IPS-NIHi7 (cell line): ENCODE measurements around the gene FGB.
A peak's percentile ranks its signal among the peaks of the same experiment; 100 is the strongest.
"Not testable (repeated sequence)": the region's sequence is repeated elsewhere in the genome, so short reads cannot be mapped to it uniquely, and the experiment has no call there.

Source experiments
- DNase-seq: peaks from one replicate; pipeline ENCODE4 v3.0.0; 2012; ENCODE audit warnings: mixed read lengths; ENCODE audit errors: extremely low spot score

The FGB gene

GRCh38 chr4:154597281-154597680, 34.5 kb downstream of the FGB start:
- DNase-seq, result not testable (repeated sequence)

- no peak for DNase-seq
Observed at GRCh38 chr4:154597798-154598774, 35.3 kb downstream of the FGB start.

DNA sequence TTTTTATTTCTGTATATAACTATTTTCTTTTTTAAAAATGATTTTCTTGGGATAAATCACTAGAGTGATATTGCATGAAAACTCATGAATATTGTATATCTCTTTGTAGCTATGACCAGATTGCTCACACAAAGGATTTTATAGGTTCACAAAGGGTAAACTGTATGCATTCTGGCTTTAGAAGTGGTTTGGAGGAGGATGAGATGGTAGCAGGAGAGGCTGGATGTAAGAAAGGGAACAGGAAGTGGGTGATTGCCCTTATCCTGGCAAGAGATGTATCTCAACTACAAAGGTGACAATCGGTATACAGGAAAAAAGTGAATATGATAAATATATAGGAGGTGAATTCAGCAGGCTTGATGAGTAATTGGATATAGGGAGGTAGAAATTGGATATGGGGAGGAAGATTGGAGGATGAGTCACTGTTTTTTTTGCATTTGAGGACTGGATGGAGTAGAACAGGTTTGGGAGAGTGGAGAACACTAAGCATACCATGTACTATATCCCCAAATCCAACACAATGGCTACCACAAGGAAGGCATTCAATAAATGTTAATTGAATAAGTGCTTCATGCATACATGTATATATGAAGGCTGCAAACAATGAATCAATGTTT, 39.7 kb downstream of the FGB start:
- no peak for DNase-seq

GRCh38 chr4:154603033-154603943, 40.5 kb downstream of the FGB start:
- DNase-seq, result no peak

GRCh38 chr4:154604696-154605200, 41.9 kb downstream of the FGB start:
- no peak for DNase-seq

DNA sequence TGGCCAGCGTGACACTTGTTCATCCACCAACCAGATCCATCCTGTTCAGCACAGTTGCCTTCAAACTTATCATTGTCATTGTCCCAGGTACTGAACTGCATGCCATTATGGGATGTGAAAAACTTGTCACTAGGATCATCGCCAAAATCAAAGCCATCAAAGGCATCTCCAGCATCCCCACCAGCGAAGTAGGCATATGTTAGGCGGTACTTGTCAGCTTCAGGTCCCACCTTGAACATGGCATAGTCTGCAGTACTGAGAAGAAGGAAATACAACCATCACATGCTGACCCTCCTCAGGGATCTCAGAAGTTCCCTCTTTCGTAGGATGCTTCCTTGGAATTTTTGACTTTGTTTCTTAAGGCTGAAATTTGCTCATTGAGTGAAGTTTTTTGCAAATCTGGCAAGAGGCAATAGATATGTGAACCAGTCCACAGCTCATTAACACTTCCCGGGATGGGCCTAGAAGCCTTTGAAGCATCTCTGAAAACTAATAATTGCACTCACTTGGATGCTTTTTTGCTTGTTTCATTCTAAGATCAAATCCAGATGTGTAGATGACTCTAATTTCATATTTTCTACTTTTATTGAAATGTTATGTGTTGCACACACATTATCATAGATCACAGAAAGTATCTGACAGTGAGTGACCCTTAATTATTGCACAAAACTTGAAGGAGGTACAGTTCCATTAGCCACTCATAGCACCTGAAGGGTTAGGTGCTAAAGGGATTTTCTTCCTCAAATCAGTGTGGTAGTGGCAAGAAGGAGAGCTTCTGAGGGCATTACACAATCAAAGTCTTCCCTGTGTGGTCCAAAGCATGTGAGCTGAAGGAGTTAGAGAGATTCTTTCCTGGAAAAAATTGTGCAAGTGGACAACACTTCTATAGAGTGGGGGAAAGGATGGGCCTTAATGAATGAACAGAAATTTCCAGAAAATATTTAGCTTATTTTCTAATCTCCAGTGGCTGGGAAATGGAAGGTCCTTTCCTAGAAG, 44.2 kb downstream of the FGB start:
- no peak for DNase-seq

DNA sequence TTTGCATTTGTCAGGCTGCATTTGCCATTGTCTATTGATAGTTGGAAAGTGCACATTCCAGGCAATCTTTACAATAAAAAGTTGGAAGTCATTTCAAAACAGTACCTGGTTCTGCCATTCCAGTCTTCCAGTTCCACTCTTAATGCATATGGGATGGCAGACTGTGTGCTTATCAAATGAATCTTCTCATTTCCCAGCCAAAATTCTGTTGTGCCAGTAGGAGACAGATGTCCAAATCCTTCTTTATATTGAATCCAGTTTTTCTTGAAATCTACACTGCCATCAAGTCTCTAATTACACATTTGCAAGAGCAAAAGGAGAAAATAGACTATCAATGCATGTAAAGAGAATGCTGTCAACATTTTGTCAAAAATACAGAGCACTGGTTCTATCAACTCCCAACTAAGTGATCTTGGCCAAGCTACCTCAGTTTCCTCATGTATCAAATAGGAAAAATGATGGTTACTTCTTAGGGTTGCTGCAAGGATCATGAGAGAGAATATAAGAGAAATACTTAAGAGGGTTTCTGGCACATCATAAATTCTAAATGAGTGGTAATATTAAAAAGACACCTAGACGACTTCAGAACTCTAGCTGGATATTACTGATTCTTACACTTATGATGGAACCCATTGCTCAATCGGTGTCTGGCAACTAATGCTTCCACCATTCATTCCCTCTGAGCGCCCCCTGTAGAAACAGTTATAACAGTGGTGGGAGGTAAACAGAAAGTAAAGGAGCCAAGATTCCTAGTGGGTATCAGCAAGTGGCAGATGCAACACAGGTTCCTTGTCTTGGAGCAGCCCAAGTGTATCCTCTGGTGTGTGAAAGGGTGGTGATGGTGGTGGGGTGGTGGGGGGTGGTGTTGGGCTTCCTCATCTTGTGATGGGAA, 45.8 kb downstream of the FGB start:
- no peak for DNase-seq

GRCh38 chr4:154609532-154609931, 46.7 kb downstream of the FGB start:
- DNase-seq, result no peak

DNA sequence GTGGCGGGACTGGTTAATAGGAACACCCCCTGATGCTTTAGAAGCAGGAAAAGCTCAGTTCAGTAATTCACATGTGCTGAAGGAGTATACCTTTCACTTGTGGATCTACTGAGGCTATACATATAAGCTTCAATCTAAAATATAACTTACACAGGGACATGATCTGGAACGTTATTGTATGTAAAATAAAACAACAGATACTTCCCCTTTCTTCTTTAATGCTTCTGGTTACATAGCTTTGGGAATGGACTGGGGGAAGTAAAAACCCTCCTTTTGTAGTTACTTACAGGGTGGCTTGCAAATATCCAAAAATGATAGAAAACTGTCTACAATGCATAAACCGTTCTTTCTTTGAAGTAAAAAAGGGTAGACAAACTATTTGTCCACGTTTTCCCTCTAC, 47.8 kb downstream of the FGB start:
- DNase-seq, result no peak

GRCh38 chr4:154611833-154612232, 49.0 kb downstream of the FGB start:
- DNase-seq, result no peak

DNA sequence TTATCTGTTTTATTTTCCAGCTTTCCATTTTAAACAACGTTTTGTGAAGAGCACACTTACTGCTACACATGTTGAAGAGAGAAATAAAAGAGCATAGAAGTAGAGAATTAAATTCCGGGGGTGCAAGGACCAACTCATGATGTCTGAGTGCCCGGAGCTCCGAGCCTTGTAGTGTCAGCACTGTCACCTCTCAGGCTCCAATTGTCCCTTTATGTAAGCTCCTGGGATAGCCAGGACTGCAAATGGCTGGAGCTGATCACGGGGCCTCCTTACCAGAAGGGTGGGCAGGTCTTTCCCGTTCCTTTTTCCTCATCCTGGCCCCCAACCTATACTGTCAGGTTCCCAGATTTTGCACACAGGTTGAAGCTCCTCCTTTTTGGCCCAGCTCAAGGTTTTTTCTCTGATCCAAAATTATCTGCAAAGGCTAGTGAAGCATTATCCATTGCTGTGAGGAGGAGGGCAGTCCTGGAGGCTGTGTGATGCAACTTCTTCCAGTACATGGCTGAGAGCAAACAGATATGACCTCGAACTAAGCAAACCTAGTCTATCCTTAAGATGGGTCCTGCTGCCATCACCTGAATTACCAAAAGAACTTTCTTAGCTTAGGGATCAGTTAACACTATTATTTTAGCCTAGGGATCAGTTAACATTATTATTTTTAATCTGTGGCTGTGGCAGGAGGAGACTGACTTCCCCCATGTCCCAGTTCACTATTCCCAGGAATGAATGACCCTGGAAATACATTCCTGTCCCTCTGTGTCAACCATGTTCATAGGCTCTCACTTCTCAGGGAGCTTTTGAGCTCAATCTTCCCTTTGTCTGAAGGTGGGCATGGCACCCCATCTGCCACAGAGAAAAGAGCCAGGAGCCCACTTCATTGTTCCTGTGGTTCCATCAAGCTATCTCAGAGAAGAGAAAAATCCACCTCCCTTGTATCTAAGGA, 49.9 kb downstream of the FGB start, which contains the start of gene FGG:
Gene FGG (minus strand): TSS at position 185 of the 943 bp plus-strand sequence. CDS start 47 bp downstream, at position 138.
- no peak for DNase-seq

- DNase-seq, result no peak
Observed at GRCh38 chr4:154614306-154614705, 51.5 kb downstream of the FGB start.

- DNase-seq, result no peak
Observed at GRCh38 chr4:154615211-154615610, 52.4 kb downstream of the FGB start.

GRCh38 chr4:154616287-154616686, 53.5 kb downstream of the FGB start:
- DNase-seq, result no peak

GRCh38 chr4:154616731-154617130, 53.9 kb downstream of the FGB start:
- DNase-seq, result no peak

- no peak for DNase-seq
Observed at GRCh38 chr4:154617820-154618317, 55.1 kb downstream of the FGB start.

GRCh38 chr4:154618708-154619315, 56.0 kb downstream of the FGB start:
- DNase-seq, result peak; percentile 69

DNA sequence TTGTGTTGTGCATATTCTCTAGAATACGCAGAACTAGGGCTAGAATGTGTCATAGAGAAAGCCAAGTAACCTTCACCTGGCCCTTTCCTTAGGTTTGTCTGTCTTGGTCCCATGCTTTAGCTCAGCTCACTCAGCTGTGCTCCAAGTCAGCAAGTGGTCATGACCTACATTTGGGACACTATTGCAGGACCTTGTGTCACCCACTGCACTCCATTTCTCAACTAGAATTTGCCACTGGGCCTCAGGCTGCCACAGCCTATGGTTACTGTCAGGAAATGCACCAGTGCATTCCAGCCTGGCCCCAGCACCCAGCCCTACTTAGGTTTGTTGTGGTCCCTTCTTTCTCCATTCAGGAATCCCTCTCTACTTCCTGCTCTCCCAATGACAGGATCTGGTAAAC, 57.3 kb downstream of the FGB start:
- DNase-seq, result no peak
